Kidney (tissue), 14 donors: ENCODE results near the gene ATP5PO. TPM values are rescaled to one million over a fixed set of nuclear protein-coding genes. Genes with fewer than 3 reads are reported as not detected.

Experiments used
- DNase-seq, 5 donors: peaks; one replicate each; pipeline ENCODE4 v3.0.0-alpha.2; 2013 to 2020
- FAIRE-seq: peaks from 2 replicates; lab custom pipeline; 2012; peaks lifted over from hg19 to GRCh38; lab: Jason Lieb, UNC
- H3K27ac ChIP-seq, 2 donors: one replicate each; pipeline ENCODE4 v1.7.0; 2013; ENCODE audit warnings: low read depth in 2 of 2, low read length in 2 of 2, inconsistent platforms in 1 of 2
- H3K27me3 ChIP-seq: one replicate; pipeline ENCODE4 v1.7.1; 2013; ENCODE audit warnings: low read length, inconsistent platforms; ENCODE audit not compliant: control insufficient read depth, insufficient read depth
- H3K36me3 ChIP-seq, 3 donors: one replicate each; pipeline versions ENCODE4 v1.7.0 to v1.7.1; 2013; ENCODE audit warnings: low read length in 3 of 3, control low read depth in 1 of 3, inconsistent platforms in 1 of 3; ENCODE audit not compliant: insufficient read depth in 3 of 3, control insufficient read depth in 2 of 3
- H3K4me1 ChIP-seq, 3 donors: one replicate each; pipeline versions ENCODE4 v1.7.0 to v1.7.1; 2013; ENCODE audit warnings: low read length in 3 of 3, inconsistent platforms in 1 of 3, low read depth in 1 of 3; ENCODE audit not compliant: control insufficient read depth in 2 of 3, insufficient read depth in 2 of 3
- H3K4me3 ChIP-seq, 3 donors: one replicate each; pipeline versions ENCODE4 v1.7.0 to v1.8.1; 2013; ENCODE audit warnings: low read length in 3 of 3, control low read depth in 1 of 3, inconsistent platforms in 1 of 3
- H3K9ac ChIP-seq, 3 donors: one replicate each; pipeline versions ENCODE4 v1.7.0 to v1.7.1; 2013; ENCODE audit warnings: low read length in 3 of 3, control low read depth in 1 of 3, inconsistent platforms in 1 of 3
- H3K9me3 ChIP-seq, 3 donors: one replicate each; pipeline versions ENCODE4 v1.7.0 to v1.7.1; 2013; ENCODE audit warnings: low read length in 3 of 3, control low read depth in 1 of 3, inconsistent platforms in 1 of 3; ENCODE audit not compliant: control insufficient read depth in 2 of 3, insufficient read depth in 1 of 3
- intact Hi-C: fragments of 100-400 bp; cut with DNase I; formaldehyde crosslinking; loops from one replicate; pipeline ENCODE4 v1.11.1; 2022
- polyA plus RNA-seq: library from polyadenylated mRNA; stranded (reverse); fragments of 350-450 nt; fragmentation: Illumina TruSeq; extraction: RNeasy Lipid Tissue Mini Kit (QIAGEN cat#74804); gene quantifications from one replicate; pipeline ENCODE4 v1.2.3, GENCODE V29; 2014; ENCODE audit warnings: low read depth, low replicate concordance; ENCODE audit not compliant: insufficient read depth
- total RNA-seq: library from RNA; stranded (reverse); fragmentation: NEBNext Ultra II Directional; extraction: Animal tissue kit (Norgen Biotek cat#: 25700); gene quantifications from one replicate; pipeline ENCODE4 v1.2.1, GENCODE V29; 2021
- TF ChIP-seq, protein P1 (sequence below): IDR thresholded peaks from 3 replicates; pipeline ENCODE4 v1.5.1; 2012; ENCODE audit warnings: mild to moderate bottlenecking, moderate library complexity, borderline replicate concordance; ENCODE audit not compliant: insufficient read depth; ENCODE audit errors: extremely low read depth
- donor health status: control.
- donor health status: control.
- donor health status: control.
- donor health status: control.
- donor health status: control.
- donor health status: DM: yes; HTN: yes; CAD: no.
- donor health status: Normal renal cell carcinoma (clear cell type).

ATP5PO gene
- total and polyA plus RNA-seq, 2 donors from 2014 or later = 165 to 693 TPM

- H3K27ac ChIP-seq = no peak overlapping the region
- intact Hi-C loops = no loop called here
- H3K9me3 ChIP-seq = no peaks in the 10 kb centered on the region
- no peak overlapping the region for H3K4me3 ChIP-seq
- FAIRE-seq = no peak
- H3K36me3 ChIP-seq = no peaks in the 10 kb centered on the region
- H3K9ac ChIP-seq = no peak overlapping the region
- H3K27me3 ChIP-seq = no peaks in the 10 kb centered on the region
- TF ChIP-seq, protein P1, sequence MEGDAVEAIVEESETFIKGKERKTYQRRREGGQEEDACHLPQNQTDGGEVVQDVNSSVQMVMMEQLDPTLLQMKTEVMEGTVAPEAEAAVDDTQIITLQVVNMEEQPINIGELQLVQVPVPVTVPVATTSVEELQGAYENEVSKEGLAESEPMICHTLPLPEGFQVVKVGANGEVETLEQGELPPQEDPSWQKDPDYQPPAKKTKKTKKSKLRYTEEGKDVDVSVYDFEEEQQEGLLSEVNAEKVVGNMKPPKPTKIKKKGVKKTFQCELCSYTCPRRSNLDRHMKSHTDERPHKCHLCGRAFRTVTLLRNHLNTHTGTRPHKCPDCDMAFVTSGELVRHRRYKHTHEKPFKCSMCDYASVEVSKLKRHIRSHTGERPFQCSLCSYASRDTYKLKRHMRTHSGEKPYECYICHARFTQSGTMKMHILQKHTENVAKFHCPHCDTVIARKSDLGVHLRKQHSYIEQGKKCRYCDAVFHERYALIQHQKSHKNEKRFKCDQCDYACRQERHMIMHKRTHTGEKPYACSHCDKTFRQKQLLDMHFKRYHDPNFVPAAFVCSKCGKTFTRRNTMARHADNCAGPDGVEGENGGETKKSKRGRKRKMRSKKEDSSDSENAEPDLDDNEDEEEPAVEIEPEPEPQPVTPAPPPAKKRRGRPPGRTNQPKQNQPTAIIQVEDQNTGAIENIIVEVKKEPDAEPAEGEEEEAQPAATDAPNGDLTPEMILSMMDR = no peak
- no peaks in the 10 kb centered on the region for H3K4me1 ChIP-seq
- no peak for DNase-seq
Observed at GRCh38 chr21:33885172-33885514, 30.5 kb downstream of the ATP5PO start.

GRCh38 chr21:33884376-33885171, 31.0 kb downstream of the ATP5PO start:
- TF ChIP-seq, protein P1 = no peak
- no peak overlapping the region for H3K9ac ChIP-seq
- FAIRE-seq (no peak), DNase-seq (no peak)
- no peaks in the 10 kb centered on the region for H3K36me3 ChIP-seq
- intact Hi-C loops = no loop called here
- no peak overlapping the region for H3K27ac ChIP-seq
- no peaks in the 10 kb centered on the region for H3K27me3 ChIP-seq
- H3K4me1 ChIP-seq = no peaks in the 10 kb centered on the region
- no peaks in the 10 kb centered on the region for H3K9me3 ChIP-seq
- no peak overlapping the region for H3K4me3 ChIP-seq

DNA sequence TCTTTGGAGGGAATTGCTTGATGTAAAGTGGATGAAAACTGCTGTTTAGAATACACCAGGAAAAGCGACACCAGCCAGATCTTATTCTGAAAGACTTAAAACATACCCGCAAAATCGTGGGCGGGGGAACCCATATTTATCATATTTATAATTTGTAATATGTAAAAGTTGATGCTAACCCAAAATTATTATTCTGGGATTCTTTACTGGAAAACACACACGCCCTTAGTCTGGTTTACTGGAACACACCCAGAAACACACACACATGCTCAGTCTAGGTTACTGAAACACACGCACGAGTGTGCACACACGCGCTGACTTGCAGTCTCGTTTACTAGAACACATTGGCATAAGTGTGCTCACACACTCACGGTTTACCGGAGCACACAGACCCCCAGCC, 32.5 kb downstream of the ATP5PO start:
- Histone ChIP-seq H3K27ac (no peak overlapping the region), H3K4me1 (no peaks in the 10 kb centered on the region), H3K9me3 (no peaks in the 10 kb centered on the region), H3K9ac (no peak overlapping the region), H3K36me3 (no peaks in the 10 kb centered on the region), H3K4me3 (no peak overlapping the region), H3K27me3 (no peaks in the 10 kb centered on the region)
- TF ChIP-seq, protein P1 = no peak
- DNase-seq = no peak
- intact Hi-C loops = no loop called here
- no peak for FAIRE-seq
